Measurements from ENCODE around the gene LNX1. TPM values are rescaled to one million over a fixed set of nuclear protein-coding genes. Genes with fewer than 3 reads are reported as not detected.

LNX1 gene
- total and polyA plus RNA-seq, 9 of the 15 experiments (the other 6 are each of a cell fraction or from before 2014, with no cell fraction given) = 0.40 to 3.6 (median 2.2) TPM

GRCh38 chr4:53507671-53508286 is 83.5 kb downstream of the LNX1 start (continued):
- TF ChIP-seq MIER1 (IDR thresholded peaks at IDR 0.05; ENCODE audit: low read depth) (no peak), CHCHD3 (CRISPR knock-in tag; IDR thresholded peaks at IDR 0.05) (no peak), MCM5 (IDR thresholded peaks at IDR 0.05; ENCODE audit: low read depth) (no peak), SP1 (CRISPR knock-in tag; IDR thresholded peaks at IDR 0.05) (no peak), JUND (IDR thresholded peaks at IDR 0.05; ENCODE audit: borderline replicate concordance, low read depth, low read length) (no peak), JUND (tag; IDR thresholded peaks at IDR 0.05; ENCODE audit: borderline replicate concordance, low read depth, low read length) (0 out of 3 replicates have a peak, but pooled peaks have one; percentile 30), NFATC3 (IDR thresholded peaks at IDR 0.05) (no peak), ZNF785 (CRISPR knock-in tag; IDR thresholded peaks at IDR 0.05) (no peak), NR1H2 (CRISPR knock-in tag; IDR thresholded peaks at IDR 0.05) (no peak), ZNF695 (CRISPR knock-in tag; IDR thresholded peaks at IDR 0.05) (no peak), YY1 (IDR thresholded peaks at IDR 0.05; ENCODE audit: borderline replicate concordance in 1 of 3, control insufficient read depth in 1 of 3, extremely low read depth in 1 of 3, insufficient read depth in 3 of 3, insufficient read length in 1 of 3, insufficient replicate concordance in 2 of 3, low read depth in 1 of 3, low read length in 2 of 3) (peak; percentile 28 to 87 (median 64)), NONO (IDR thresholded peaks at IDR 0.05; ENCODE audit: low read depth in 2 of 2, low read length in 1 of 2) (no peak), NFRKB (IDR thresholded peaks at IDR 0.05; ENCODE audit: low read depth) (peak; percentile 79; the same call in 1 of the 2 replicates), ZNF232 (CRISPR knock-in tag; IDR thresholded peaks at IDR 0.05) (no peak), NR2F6 (CRISPR knock-in tag; IDR thresholded peaks at IDR 0.05) (no peak), NRF1 (conservative IDR thresholded peaks at IDR 0.05 in 1 of 2, IDR thresholded peaks at IDR 0.05 in 1 of 2) (no peak), SREBF1 (IDR thresholded peaks at IDR 0.05; ENCODE audit: borderline replicate concordance, low read depth, low read length) (no peak), TEAD4 (IDR thresholded peaks at IDR 0.05; ENCODE audit: low read length) (no peak), TEAD4 (CRISPR knock-in tag; IDR thresholded peaks at IDR 0.05; ENCODE audit: borderline replicate concordance) (no peak), MAZ (CRISPR knock-in tag; conservative IDR thresholded peaks at IDR 0.05 in 1 of 2, IDR thresholded peaks at IDR 0.05 in 1 of 2) (peak; percentile 8 to 62; a peak in 2 of 4 replicates), HIVEP1 (CRISPR knock-in tag; IDR thresholded peaks at IDR 0.05) (0 out of 2 replicates have a peak, but pooled peaks have one; percentile 49)
